Smooth muscle cell (in vitro differentiated cells): ENCODE results near the gene SPATA46. TPM values are rescaled to one million over a fixed set of nuclear protein-coding genes. Genes with fewer than 3 reads are reported as not detected.

Experiments
- DNase-seq: peaks from one replicate; lab custom pipeline; 2025; ENCODE audit not compliant: unreplicated experiment; lab: John Stamatoyannopoulos, UW
- H2AFZ ChIP-seq: fragments of 200-600 bp; sonication (generic); 2 replicates; pipeline ENCODE4 v1.6.0; 2016; ENCODE audit warnings: antibody characterized with exemption, low read depth, mild to moderate bottlenecking
- H3F3A ChIP-seq: fragments of 200-600 bp; sonication (generic); 2 replicates; pipeline ENCODE4 v1.6.0; 2017; ENCODE audit warnings: antibody characterized with exemption, low read depth
- H3K27ac ChIP-seq: fragments of 200-600 bp; sonication (generic); 2 replicates; pipeline ENCODE4 v1.5.1; 2016; ENCODE audit warnings: low read depth, mild to moderate bottlenecking
- H3K27me3 ChIP-seq: fragments of 200-600 bp; sonication (generic); 2 replicates; pipeline ENCODE4 v1.6.1; 2016; ENCODE audit warnings: low read depth, mild to moderate bottlenecking
- H3K36me3 ChIP-seq: fragments of 200-600 bp; sonication (generic); 2 replicates; pipeline ENCODE4 v1.5.1; 2016; ENCODE audit warnings: low read depth
- H3K4me1 ChIP-seq: fragments of 200-600 bp; sonication (generic); 2 replicates; pipeline ENCODE4 v1.5.1; 2016; ENCODE audit warnings: low read depth
- H3K4me2 ChIP-seq: fragments of 200-600 bp; sonication (generic); 2 replicates; pipeline ENCODE4 v1.6.0; 2016; ENCODE audit warnings: mild to moderate bottlenecking
- H3K4me3 ChIP-seq: fragments of 200-600 bp; sonication (generic); 2 replicates; pipeline ENCODE4 v1.5.1; 2016; ENCODE audit warnings: mild to moderate bottlenecking
- H3K79me2 ChIP-seq: fragments of 200-600 bp; sonication (generic); 2 replicates; pipeline ENCODE4 v1.6.0; 2016; ENCODE audit warnings: low read depth, mild to moderate bottlenecking
- H3K9ac ChIP-seq: fragments of 200-600 bp; sonication (generic); 2 replicates; pipeline ENCODE4 v1.6.0; 2016; ENCODE audit warnings: low read depth
- H3K9me3 ChIP-seq: fragments of 200-600 bp; sonication (generic); replicated peaks from 2 replicates; pipeline ENCODE4 v1.5.1; 2016; ENCODE audit warnings: low read depth
- H4K20me1 ChIP-seq: fragments of 200-600 bp; sonication (generic); 2 replicates; pipeline ENCODE4 v1.6.0; 2016; ENCODE audit warnings: low read depth
- WGBS: methylation state at CpG from one replicate; pipeline ENCODE4 v1.1.7; 2016; ENCODE audit warnings: low lambda C conversion rate; 5-methylcytosine and 5-hydroxymethylcytosine counted together
- polyA plus RNA-seq: library from polyadenylated mRNA; unstranded; fragments of >200 nt; fragmentation: Nextera tagmentation; extraction: Ambion mirVana; gene quantifications from 2 replicates; pipeline ENCODE4 v1.2.1, GENCODE V29; 2016
- total RNA-seq: library from RNA; depleted of rRNA; stranded (reverse); fragments of >200 nt; gene quantifications from 2 replicates; pipeline ENCODE4 v1.2.3, GENCODE V29; 2014
- TF ChIP-seq, protein P1 (sequence below): fragments of 200-600 bp; sonication (generic); IDR thresholded peaks from 2 replicates; pipeline ENCODE4 v1.5.1; 2017; ENCODE audit warnings: borderline replicate concordance, mild to moderate bottlenecking, antibody characterized with exemption; ENCODE audit not compliant: insufficient read depth, poor library complexity, severe bottlenecking

Gene SPATA46
- total and polyA plus RNA-seq, 2 experiments from 2014 or later = not detected

DNA sequence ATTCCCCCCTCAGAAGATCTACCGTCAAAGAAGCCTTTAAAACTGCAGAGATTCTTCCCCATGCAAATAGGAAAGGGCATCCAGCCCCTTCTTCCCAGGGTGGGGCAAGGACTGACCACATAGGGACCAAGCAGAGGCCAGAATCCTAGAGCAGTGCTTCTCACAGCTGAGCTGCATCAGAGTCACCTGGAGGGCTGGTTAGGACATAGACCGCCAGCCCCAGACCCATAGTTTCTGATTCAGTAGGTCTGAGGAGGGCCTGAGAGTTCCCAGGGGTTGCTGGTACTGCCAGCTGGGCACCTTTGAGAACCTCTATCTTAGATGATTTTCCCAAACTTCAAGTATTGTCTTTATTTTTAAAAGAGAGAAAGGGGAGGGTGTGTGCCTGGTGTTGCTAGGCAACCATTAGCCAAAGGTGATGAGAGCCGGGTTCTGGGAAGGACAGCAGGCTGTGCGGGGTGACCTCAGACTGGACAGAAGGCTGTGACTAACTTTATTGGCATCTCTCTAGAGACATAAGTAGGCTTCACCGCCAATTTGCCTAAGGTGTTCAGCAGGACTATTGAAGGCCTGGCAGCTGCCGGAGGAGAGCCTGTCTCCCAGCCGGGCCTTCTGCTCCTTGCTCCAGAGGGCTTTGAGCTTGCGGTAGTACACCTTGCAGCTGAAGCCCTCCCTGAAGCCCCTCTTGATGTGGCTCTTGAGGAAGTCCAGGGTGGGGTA is 3.0 kb downstream of the SPATA46 start:
- H3K27me3 ChIP-seq = no peaks in the 10 kb centered on the region
- no peaks in the 10 kb centered on the region for H3K4me1 ChIP-seq
- 68% methylated on average over 8 of the region's 8 CpGs for WGBS
- H2AFZ ChIP-seq = no peak overlapping the region
- no peaks in the 10 kb centered on the region for H3F3A ChIP-seq
- peak overlapping the region; percentile 55 for H3K27ac ChIP-seq
- no peaks in the 10 kb centered on the region for H4K20me1 ChIP-seq
- no peak for DNase-seq
- H3K4me2 ChIP-seq = no peak overlapping the region
- peak overlapping the region; percentile 34 for H3K9ac ChIP-seq
- H3K79me2 ChIP-seq = no peaks in the 10 kb centered on the region
- H3K9me3 ChIP-seq = no peaks in the 10 kb centered on the region
- TF ChIP-seq, protein P1, sequence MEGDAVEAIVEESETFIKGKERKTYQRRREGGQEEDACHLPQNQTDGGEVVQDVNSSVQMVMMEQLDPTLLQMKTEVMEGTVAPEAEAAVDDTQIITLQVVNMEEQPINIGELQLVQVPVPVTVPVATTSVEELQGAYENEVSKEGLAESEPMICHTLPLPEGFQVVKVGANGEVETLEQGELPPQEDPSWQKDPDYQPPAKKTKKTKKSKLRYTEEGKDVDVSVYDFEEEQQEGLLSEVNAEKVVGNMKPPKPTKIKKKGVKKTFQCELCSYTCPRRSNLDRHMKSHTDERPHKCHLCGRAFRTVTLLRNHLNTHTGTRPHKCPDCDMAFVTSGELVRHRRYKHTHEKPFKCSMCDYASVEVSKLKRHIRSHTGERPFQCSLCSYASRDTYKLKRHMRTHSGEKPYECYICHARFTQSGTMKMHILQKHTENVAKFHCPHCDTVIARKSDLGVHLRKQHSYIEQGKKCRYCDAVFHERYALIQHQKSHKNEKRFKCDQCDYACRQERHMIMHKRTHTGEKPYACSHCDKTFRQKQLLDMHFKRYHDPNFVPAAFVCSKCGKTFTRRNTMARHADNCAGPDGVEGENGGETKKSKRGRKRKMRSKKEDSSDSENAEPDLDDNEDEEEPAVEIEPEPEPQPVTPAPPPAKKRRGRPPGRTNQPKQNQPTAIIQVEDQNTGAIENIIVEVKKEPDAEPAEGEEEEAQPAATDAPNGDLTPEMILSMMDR = no peak
- no peaks in the 10 kb centered on the region for H3K36me3 ChIP-seq
- no peak overlapping the region for H3K4me3 ChIP-seq

DNA sequence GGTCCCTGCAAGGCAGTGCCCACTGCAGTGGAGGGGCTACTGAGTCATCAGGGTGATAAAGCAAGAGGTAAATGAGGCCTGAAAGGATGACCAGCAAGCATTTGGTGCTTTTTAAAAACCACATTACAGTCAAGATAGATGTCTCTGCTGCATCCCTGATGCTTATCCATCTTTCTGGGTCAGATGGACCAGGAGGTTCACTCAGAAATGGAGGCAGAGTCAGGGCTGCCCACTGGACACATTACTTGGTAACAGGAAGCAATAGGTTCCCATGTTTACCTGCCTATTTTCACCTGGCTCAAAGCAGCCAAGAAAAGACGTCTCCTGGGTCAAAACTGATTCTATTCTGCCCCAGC is 3.6 kb downstream of the SPATA46 start:
- WGBS = 96% methylated on average over 1 of the region's 1 CpG
- peak overlapping the region; percentile 34 for H3K9ac ChIP-seq
- TF ChIP-seq, protein P1 = no peak
- no peak for DNase-seq
- H3K4me1 ChIP-seq = no peaks in the 10 kb centered on the region
- no peaks in the 10 kb centered on the region for H4K20me1 ChIP-seq
- no peak overlapping the region for H2AFZ ChIP-seq
- H3K27me3 ChIP-seq = no peaks in the 10 kb centered on the region
- H3K4me2 ChIP-seq = no peak overlapping the region
- no peaks in the 10 kb centered on the region for H3F3A ChIP-seq
- H3K27ac ChIP-seq = peak overlapping the region; percentile 55
- H3K9me3 ChIP-seq = no peaks in the 10 kb centered on the region
- no peaks in the 10 kb centered on the region for H3K36me3 ChIP-seq
- H3K4me3 ChIP-seq = no peak overlapping the region
- no peaks in the 10 kb centered on the region for H3K79me2 ChIP-seq

DNA sequence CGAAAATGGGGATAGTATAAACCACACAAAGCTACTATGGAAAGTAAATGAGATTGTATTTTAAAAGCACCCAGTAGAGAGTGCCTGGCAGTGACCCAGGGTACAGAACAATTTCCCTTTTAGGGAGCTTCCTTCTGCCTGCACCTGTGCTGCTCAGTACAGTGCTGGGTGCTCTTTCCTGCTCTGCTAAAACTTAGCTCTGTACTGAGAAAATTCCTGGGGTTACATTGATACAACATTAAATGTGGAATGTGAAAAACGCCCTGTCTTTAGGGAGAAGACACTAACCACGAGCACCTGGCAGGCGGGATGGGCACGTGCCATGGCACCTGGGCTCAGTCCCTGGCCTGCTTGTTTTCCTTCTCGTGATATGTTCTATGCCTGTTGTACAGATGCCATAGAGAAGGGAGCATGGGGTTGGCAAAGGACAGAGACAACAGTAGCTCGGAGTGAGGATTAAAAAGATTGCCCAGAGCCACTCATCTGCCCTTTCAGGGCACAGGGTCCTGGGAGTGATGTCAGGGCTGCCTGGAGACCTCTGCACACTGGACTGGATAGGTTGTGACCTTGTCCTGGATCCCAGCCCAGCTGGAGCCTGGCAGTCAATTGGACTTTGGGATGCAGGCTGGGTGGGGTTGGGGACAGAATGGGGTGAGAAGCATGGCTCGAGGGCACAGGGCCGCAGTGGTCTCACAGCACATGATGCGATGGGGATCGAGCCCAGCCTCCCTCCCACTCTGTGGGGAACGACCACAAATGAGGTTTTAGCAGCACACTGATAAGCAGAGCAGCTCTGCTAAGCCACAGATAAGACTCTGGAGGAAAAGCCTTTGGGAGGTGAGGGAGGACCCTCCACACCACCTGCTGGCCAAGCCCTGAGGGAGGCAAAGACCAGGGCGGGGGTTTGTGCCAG is 4.2 kb downstream of the SPATA46 start:
- H3K4me3 ChIP-seq = no peak overlapping the region
- H2AFZ ChIP-seq = no peak overlapping the region
- 70% methylated on average over 13 of the region's 13 CpGs for WGBS
- no peak overlapping the region for H3K9ac ChIP-seq
- H3K4me1 ChIP-seq = no peaks in the 10 kb centered on the region
- no peaks in the 10 kb centered on the region for H3K27me3 ChIP-seq
- H3K27ac ChIP-seq = peak overlapping the region; percentile 81
- H4K20me1 ChIP-seq = no peaks in the 10 kb centered on the region
- TF ChIP-seq, protein P1 = no peak
- DNase-seq = no peak
- H3K9me3 ChIP-seq = no peaks in the 10 kb centered on the region
- no peak overlapping the region for H3K4me2 ChIP-seq
- no peaks in the 10 kb centered on the region for H3K79me2 ChIP-seq
- no peaks in the 10 kb centered on the region for H3K36me3 ChIP-seq
- H3F3A ChIP-seq = no peaks in the 10 kb centered on the region
